Erythroblast (primary cell): Measurements from ENCODE around the gene KPNB1.

Source experiments
- DNase-seq, 2 experiments: peaks; one replicate each; lab custom pipeline; 2025; lab: John Stamatoyannopoulos, UW
- GATA1 ChIP-seq: IDR thresholded peaks from 2 replicates; pipeline ENCODE4 v1.6.1; 2011; ENCODE audit warnings: low read depth, mild to moderate bottlenecking, control low read depth, low read length, moderate library complexity
- POLR2A ChIP-seq: IDR thresholded peaks from 2 replicates; pipeline ENCODE4 v1.6.1; 2011; ENCODE audit warnings: mild to moderate bottlenecking, low read length

The KPNB1 gene

DNA sequence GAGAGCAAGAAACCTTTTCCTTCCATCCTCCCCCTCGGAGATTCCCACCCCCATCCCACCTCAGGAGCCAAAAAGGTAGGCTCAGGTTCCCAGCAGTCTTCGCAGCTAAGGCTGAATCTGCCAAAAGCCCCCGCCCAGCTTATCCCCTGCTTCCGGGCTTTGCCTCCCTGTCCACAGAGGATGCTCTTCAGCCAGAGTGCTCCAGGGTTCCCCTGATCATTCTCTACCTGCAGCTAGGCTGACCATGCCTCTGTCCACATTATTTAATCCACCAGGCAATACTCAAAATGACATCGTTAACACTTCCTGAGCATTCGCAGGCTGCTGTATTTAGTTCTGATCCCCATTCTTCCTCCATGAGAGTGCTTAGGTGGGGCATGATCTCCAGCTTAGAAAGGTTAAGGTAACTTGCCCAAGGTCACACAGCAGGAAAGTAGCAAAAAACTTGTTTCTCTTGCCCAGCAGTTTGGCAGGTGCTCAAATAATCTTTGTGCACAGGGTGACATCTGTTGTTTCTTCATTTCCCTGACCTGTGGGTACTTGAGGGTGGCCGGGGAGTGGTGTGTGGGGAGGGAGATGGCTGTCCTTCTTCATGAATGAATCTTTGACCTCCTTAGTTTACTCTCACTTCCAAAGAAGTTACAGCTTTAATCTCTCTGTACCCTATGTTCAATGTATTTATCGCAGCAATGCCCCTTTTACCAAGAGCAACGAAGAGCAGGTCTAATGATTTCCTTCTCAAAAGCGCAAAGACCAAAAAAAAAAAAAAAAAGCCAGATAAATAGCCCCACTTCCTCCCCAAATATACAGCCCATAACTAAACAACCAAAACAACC lies 43.4 kb downstream of the KPNB1 start:
- no peak for TF ChIP-seq GATA1
- TF ChIP-seq POLR2A, result no peak
- DNase-seq, result no peak

GRCh38 chr17:47693731-47694580 lies 44.2 kb downstream of the KPNB1 start, which contains the start of gene TBKBP1:
TSS of gene TBKBP1 (plus strand) at chr17:47694161. CDS start at chr17:47696113, 1,952 bp downstream.
- no peak for TF ChIP-seq POLR2A
- TF ChIP-seq GATA1, result no peak
- no peak for DNase-seq

DNA sequence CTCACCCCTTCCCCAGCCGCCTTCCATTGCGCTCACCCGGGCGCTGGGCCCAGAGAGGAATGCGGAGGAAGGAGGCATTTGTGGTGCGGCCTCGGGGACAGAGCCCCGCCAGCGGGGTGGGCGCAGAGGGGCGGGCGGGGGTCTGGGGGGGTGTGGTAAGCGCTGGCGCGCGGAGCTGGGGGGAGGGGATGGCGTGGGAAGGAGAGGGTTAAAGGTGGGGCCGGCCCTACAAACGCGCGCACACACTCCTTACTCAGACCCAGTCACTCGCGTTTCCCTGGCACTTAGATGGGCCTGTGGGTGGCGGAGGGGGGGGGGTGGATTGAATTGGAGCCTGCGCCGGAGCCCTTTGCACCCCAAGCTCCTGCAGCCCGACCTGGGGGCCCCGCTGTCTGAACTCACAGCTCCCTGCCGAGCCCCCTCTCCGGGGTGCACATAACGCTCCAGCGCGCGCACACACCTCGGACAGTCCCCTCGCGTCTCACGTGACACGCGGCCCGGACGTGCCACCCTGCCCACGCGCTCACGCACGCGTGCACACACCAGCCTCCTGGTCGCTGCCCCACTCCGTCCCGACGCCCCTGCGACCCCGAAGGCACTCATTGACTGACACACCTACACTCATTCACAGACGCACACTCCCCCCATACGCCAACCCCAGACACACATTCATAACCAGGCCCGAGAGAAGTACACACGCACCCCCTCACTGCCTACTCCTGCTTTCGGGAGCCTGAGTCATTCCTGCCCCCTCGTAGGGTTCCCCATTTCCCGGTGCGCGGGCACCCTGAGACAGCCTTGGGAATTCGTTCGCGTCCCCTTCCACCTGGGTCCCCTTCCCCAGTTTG lies 45.1 kb downstream of the KPNB1 start:
- TF ChIP-seq POLR2A (no peak), GATA1 (no peak)
- no peak for DNase-seq

DNA sequence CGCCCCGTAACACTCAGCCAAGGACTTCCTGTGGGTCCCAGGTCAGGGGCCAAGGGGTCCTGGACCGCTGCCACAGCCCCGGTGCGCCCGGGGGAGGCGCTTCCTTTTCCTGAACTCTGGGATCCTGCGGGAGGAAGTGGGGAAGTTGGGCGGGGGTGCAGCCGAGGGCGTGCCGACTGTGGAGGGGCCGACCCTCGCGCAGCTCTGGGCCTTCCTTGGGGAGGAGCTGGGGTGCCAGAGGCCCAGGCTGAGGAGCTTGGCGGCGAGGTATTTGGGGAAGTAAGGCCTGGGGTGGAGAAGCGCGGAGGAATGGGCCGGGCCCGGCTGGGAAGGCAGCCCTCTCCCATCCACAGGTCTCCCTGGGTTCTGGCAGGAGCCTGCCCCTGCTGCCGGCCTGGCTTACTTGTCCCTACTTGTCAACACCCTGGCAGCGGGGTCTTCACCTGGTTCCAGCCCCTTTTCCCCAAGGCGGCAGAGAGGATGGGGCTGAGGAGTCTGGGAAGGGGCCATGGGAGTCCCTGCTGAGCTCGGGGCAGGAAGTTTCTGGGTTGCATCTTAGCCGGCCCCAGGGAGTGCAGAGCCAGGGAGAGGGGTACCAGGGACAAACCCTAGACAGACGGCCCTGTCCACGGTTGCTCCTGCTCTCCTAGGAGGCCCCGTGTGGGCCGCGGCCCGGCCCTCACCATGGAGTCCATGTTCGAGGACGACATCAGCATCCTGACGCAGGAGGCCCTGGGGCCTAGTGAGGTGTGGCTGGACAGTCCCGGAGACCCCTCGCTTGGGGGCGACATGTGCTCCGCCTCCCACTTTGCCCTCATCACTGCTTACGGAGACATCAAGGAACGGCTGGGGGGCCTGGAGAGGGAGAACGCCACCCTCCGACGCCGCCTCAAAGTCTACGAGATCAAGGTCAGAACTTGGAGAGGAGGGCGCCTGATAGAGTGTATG lies 46.0 kb downstream of the KPNB1 start:
- DNase-seq, result no peak
- TF ChIP-seq GATA1 (no peak), POLR2A (no peak)

GRCh38 chr17:47696717-47697642 lies 47.3 kb downstream of the KPNB1 start:
- no peak for DNase-seq
- TF ChIP-seq POLR2A, result no peak
- no peak for TF ChIP-seq GATA1

DNA sequence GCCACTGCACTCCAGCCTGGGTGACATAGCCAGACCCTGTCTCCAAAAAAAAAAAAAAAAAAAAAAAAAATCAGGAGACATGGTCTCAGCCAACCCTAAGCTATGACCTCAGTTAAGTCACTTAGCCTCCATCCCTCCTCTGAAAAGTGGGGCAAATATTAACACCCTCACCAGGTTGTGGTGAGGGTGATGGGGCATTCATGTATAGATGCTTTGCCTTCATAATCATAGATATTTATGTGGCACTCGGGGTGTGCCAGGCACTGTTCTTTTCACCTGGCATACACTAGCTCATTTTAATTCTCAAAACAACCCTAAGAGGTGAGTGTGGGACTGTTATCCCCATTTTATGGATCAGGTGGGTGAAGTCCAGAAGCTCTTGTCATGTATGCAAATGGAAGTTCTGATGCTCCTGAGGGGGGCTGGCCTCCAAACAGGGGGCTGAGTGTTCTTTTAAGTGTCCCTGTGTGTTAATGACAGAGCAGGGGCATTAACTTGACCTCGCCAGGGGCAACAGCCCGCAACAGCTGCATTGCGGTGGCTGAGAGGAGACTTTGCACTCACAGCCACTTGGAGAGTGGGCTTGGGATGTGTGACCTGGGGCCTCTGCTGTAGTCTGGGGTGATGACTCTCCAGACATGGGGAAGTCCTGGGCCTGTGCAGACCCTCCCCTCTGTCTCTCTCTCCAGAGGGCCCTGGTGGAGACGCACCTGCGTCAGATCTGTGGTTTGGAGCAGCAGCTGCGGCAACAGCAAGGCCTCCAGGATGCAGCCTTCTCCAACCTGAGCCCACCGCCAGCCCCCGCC lies 48.4 kb downstream of the KPNB1 start:
- DNase-seq, result no peak
- no peak for TF ChIP-seq GATA1
- no peak for TF ChIP-seq POLR2A

- peak; percentile 51 to 72 for DNase-seq
- TF ChIP-seq POLR2A, result no peak
- TF ChIP-seq GATA1, result no peak
Measured at GRCh38 chr17:47698749-47699535, 49.2 kb downstream of the KPNB1 start.

DNA sequence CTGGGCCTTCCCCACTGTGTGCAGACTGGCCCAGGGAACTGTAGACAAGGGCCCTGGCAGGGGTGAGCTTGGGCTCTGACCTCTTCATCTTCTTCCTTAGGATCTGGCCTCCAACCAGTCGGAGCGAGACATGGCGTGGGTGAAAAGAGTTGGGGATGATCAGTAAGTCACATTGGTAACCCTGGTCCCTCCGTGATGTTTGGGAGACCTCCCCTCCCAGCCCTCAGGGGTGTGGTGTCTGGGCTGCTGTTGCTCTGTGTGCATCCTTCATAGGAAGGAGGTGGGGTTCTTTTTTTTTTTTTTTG lies 49.8 kb downstream of the KPNB1 start:
- TF ChIP-seq POLR2A (no peak), GATA1 (no peak)
- DNase-seq, result no peak

GRCh38 chr17:47700471-47701449 lies 51.0 kb downstream of the KPNB1 start:
- TF ChIP-seq GATA1, result no peak
- TF ChIP-seq POLR2A, result no peak
- no peak for DNase-seq
